Astrocyte (in vitro differentiated cells and primary cell): Measurements from ENCODE around the gene TMEM215.

Source experiments
- EZH2 ChIP-seq: IDR thresholded peaks from 2 replicates; pipeline ENCODE4 v1.6.1; 2012; ENCODE audit warnings: mild to moderate bottlenecking, low read length, inconsistent platforms; ENCODE audit not compliant: insufficient read depth
- TF ChIP-seq, protein P1 (sequence below): IDR thresholded peaks from 2 replicates; pipeline ENCODE4 v1.5.1; 2011; ENCODE audit warnings: low read depth, mild to moderate bottlenecking, inconsistent platforms, low read length, moderate library complexity; ENCODE audit not compliant: insufficient read depth

DNA sequence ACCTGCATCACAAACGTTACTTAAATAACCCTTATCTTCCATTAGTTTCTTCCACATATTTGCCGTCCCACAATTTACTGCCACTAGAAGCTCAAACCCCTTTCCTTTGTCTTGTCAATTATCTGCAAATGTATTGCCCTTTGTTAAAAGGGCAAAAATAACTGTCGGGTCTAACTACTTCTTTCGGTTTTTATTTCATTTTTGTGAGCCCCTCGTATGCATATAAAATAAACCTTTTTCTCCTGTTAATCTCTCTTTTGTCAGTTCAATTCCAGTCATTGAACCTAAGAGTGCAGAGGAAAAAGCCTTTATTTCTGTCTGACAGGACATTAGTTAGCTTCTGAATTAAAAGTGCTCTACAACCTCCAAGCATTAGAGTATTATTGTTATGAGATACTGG lies 45.5 kb downstream of the TMEM215 start:
- TF ChIP-seq, protein P1, sequence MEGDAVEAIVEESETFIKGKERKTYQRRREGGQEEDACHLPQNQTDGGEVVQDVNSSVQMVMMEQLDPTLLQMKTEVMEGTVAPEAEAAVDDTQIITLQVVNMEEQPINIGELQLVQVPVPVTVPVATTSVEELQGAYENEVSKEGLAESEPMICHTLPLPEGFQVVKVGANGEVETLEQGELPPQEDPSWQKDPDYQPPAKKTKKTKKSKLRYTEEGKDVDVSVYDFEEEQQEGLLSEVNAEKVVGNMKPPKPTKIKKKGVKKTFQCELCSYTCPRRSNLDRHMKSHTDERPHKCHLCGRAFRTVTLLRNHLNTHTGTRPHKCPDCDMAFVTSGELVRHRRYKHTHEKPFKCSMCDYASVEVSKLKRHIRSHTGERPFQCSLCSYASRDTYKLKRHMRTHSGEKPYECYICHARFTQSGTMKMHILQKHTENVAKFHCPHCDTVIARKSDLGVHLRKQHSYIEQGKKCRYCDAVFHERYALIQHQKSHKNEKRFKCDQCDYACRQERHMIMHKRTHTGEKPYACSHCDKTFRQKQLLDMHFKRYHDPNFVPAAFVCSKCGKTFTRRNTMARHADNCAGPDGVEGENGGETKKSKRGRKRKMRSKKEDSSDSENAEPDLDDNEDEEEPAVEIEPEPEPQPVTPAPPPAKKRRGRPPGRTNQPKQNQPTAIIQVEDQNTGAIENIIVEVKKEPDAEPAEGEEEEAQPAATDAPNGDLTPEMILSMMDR: no peak
- no peak for TF ChIP-seq EZH2
